WTC11 (cell line): Measurements from ENCODE around the gene ETV3. TPM values are rescaled to one million over a fixed set of nuclear protein-coding genes. Genes with fewer than 3 reads are reported as not detected.

ENCODE experiments used
- ELF4 ChIP-seq: sonication (generic); formaldehyde crosslinking; IDR thresholded peaks from 2 replicates; pipeline ENCODE4 v1.8.1; 2022; ENCODE audit warnings: low read depth, mild to moderate bottlenecking, moderate library complexity, missing genetic modification reagents
- FOXP1 ChIP-seq: sonication (generic); formaldehyde crosslinking; IDR thresholded peaks from 2 replicates; pipeline ENCODE4 v1.8.0; 2022; ENCODE audit warnings: missing genetic modification reagents, mild to moderate bottlenecking, moderate library complexity, borderline replicate concordance
- KAT7 ChIP-seq: sonication (generic); formaldehyde crosslinking; IDR thresholded peaks from 2 replicates; pipeline ENCODE4 v1.8.1; 2023; ENCODE audit warnings: missing genetic modification reagents, mild to moderate bottlenecking, borderline replicate concordance
- MYBL2 ChIP-seq: sonication (generic); formaldehyde crosslinking; IDR thresholded peaks from 2 replicates; pipeline ENCODE4 v1.8.1; 2023; ENCODE audit warnings: mild to moderate bottlenecking, moderate library complexity, missing genetic modification reagents
- NFATC4 ChIP-seq: fragments of 250-450 bp; sonication (Bioruptor Pico); IDR thresholded peaks from 2 replicates; pipeline ENCODE4 v1.9.0; 2021; ENCODE audit warnings: mild to moderate bottlenecking
- NR2C2 ChIP-seq: sonication (generic); formaldehyde crosslinking; IDR thresholded peaks from 2 replicates; pipeline ENCODE4 v1.8.0; 2022; ENCODE audit warnings: mild to moderate bottlenecking, missing genetic modification reagents
- OVOL2 ChIP-seq: fragments of 250-450 bp; sonication (Bioruptor Pico); IDR thresholded peaks from 2 replicates; pipeline ENCODE4 v1.9.0; 2021; ENCODE audit warnings: mild to moderate bottlenecking, borderline replicate concordance
- TCF7 ChIP-seq: sonication (generic); formaldehyde crosslinking; IDR thresholded peaks from 2 replicates; pipeline ENCODE4 v1.8.0; 2022; ENCODE audit warnings: mild to moderate bottlenecking, low read depth, missing genetic modification reagents, moderate library complexity
- TEAD1 ChIP-seq: sonication (generic); formaldehyde crosslinking; IDR thresholded peaks from 2 replicates; pipeline ENCODE4 v1.8.0; 2022; ENCODE audit warnings: mild to moderate bottlenecking, missing genetic modification reagents
- TP53 ChIP-seq: sonication (generic); formaldehyde crosslinking; IDR thresholded peaks from 2 replicates; pipeline ENCODE4 v1.8.1; 2023; ENCODE audit warnings: mild to moderate bottlenecking, missing genetic modification reagents
- USF2 ChIP-seq: sonication (generic); formaldehyde crosslinking; IDR thresholded peaks from 2 replicates; pipeline ENCODE4 v1.8.1; 2023; ENCODE audit warnings: mild to moderate bottlenecking, missing genetic modification reagents, moderate library complexity
- ZMAT4 ChIP-seq: fragments of 250-450 bp; sonication (Bioruptor Pico); IDR thresholded peaks from 2 replicates; pipeline ENCODE4 v1.9.0; 2021; ENCODE audit warnings: mild to moderate bottlenecking
- ZNF121 ChIP-seq: sonication (generic); formaldehyde crosslinking; IDR thresholded peaks from 2 replicates; pipeline ENCODE4 v1.8.0; 2023; ENCODE audit warnings: missing genetic modification reagents
- ZNF138 ChIP-seq: sonication (generic); formaldehyde crosslinking; conservative IDR thresholded peaks from 2 replicates; pipeline ENCODE4 v1.8.1; 2022; ENCODE audit warnings: mild to moderate bottlenecking, moderate library complexity, missing genetic modification reagents
- ZNF219 ChIP-seq: sonication (generic); formaldehyde crosslinking; IDR thresholded peaks from 2 replicates; pipeline ENCODE4 v1.8.0; 2023; ENCODE audit warnings: missing genetic modification reagents, mild to moderate bottlenecking, borderline replicate concordance
- ZNF396 ChIP-seq: fragments of 250-450 bp; sonication (Bioruptor Pico); IDR thresholded peaks from 2 replicates; pipeline ENCODE4 v1.8.0; 2021; ENCODE audit warnings: mild to moderate bottlenecking, moderate library complexity, borderline replicate concordance
- total RNA-seq: library from RNA; stranded (reverse); gene quantifications from 3 replicates; pipeline ENCODE4 v1.2.3, GENCODE V29; 2021
- TF ChIP-seq, protein P1 (sequence below): fragments of 250-450 bp; sonication (Bioruptor Pico); IDR thresholded peaks from 2 replicates; pipeline ENCODE4 v1.9.0; 2021; ENCODE audit warnings: mild to moderate bottlenecking
- TF ChIP-seq, protein P2 (sequence below): sonication (generic); formaldehyde crosslinking; IDR thresholded peaks from 2 replicates; pipeline ENCODE4 v1.8.0; 2022; ENCODE audit warnings: mild to moderate bottlenecking, missing genetic modification reagents
- TF ChIP-seq, protein P3 (sequence below): fragments of 250-450 bp; sonication (Bioruptor Pico); IDR thresholded peaks from 2 replicates; pipeline ENCODE4 v1.9.0; 2021; ENCODE audit warnings: mild to moderate bottlenecking, borderline replicate concordance
- TF ChIP-seq, protein P4 (sequence below): sonication (generic); formaldehyde crosslinking; conservative IDR thresholded peaks from 2 replicates; pipeline ENCODE4 v1.8.1; 2023; ENCODE audit warnings: mild to moderate bottlenecking, low read depth, missing genetic modification reagents, moderate library complexity
- TF ChIP-seq, protein P5 (sequence below): sonication (generic); formaldehyde crosslinking; IDR thresholded peaks from 2 replicates; pipeline ENCODE4 v1.8.0; 2023; ENCODE audit warnings: missing genetic modification reagents, mild to moderate bottlenecking, borderline replicate concordance

Gene ETV3
- total RNA-seq, 1 experiment from 2014 or later: 26.0 TPM

GRCh38 chr1:157138220-157139051 lies at the start of gene ETV3 (continued):
- TF ChIP-seq, protein P1, sequence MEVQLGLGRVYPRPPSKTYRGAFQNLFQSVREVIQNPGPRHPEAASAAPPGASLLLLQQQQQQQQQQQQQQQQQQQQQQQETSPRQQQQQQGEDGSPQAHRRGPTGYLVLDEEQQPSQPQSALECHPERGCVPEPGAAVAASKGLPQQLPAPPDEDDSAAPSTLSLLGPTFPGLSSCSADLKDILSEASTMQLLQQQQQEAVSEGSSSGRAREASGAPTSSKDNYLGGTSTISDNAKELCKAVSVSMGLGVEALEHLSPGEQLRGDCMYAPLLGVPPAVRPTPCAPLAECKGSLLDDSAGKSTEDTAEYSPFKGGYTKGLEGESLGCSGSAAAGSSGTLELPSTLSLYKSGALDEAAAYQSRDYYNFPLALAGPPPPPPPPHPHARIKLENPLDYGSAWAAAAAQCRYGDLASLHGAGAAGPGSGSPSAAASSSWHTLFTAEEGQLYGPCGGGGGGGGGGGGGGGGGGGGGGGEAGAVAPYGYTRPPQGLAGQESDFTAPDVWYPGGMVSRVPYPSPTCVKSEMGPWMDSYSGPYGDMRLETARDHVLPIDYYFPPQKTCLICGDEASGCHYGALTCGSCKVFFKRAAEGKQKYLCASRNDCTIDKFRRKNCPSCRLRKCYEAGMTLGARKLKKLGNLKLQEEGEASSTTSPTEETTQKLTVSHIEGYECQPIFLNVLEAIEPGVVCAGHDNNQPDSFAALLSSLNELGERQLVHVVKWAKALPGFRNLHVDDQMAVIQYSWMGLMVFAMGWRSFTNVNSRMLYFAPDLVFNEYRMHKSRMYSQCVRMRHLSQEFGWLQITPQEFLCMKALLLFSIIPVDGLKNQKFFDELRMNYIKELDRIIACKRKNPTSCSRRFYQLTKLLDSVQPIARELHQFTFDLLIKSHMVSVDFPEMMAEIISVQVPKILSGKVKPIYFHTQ (CRISPR knock-in tag): no peak
- TF ChIP-seq ZNF219 (CRISPR knock-in tag) (no peak), ELF4 (CRISPR knock-in tag) (no peak), FOXP1 (peak; percentile 80; the same call in 1 of the 2 replicates), ZNF121 (CRISPR knock-in tag) (no peak), ZNF396 (CRISPR knock-in tag) (no peak), NR2C2 (CRISPR knock-in tag) (no peak; the same call in 1 of the 2 replicates), USF2 (CRISPR knock-in tag) (peak; percentile 57), TCF7 (CRISPR knock-in tag) (no peak), ZNF138 (no peak), KAT7 (CRISPR knock-in tag) (0 out of 2 replicates have a peak, but pooled peaks have one; percentile 6), ZMAT4 (CRISPR knock-in tag) (no peak), OVOL2 (CRISPR knock-in tag) (no peak), MYBL2 (CRISPR knock-in tag) (no peak; the same call in 1 of the 2 replicates), TP53 (CRISPR knock-in tag) (no peak), TEAD1 (CRISPR knock-in tag) (peak; percentile 70), NFATC4 (CRISPR knock-in tag) (no peak)
- TF ChIP-seq, protein P2, sequence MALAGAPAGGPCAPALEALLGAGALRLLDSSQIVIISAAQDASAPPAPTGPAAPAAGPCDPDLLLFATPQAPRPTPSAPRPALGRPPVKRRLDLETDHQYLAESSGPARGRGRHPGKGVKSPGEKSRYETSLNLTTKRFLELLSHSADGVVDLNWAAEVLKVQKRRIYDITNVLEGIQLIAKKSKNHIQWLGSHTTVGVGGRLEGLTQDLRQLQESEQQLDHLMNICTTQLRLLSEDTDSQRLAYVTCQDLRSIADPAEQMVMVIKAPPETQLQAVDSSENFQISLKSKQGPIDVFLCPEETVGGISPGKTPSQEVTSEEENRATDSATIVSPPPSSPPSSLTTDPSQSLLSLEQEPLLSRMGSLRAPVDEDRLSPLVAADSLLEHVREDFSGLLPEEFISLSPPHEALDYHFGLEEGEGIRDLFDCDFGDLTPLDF (CRISPR knock-in tag): no peak
- TF ChIP-seq, protein P3, sequence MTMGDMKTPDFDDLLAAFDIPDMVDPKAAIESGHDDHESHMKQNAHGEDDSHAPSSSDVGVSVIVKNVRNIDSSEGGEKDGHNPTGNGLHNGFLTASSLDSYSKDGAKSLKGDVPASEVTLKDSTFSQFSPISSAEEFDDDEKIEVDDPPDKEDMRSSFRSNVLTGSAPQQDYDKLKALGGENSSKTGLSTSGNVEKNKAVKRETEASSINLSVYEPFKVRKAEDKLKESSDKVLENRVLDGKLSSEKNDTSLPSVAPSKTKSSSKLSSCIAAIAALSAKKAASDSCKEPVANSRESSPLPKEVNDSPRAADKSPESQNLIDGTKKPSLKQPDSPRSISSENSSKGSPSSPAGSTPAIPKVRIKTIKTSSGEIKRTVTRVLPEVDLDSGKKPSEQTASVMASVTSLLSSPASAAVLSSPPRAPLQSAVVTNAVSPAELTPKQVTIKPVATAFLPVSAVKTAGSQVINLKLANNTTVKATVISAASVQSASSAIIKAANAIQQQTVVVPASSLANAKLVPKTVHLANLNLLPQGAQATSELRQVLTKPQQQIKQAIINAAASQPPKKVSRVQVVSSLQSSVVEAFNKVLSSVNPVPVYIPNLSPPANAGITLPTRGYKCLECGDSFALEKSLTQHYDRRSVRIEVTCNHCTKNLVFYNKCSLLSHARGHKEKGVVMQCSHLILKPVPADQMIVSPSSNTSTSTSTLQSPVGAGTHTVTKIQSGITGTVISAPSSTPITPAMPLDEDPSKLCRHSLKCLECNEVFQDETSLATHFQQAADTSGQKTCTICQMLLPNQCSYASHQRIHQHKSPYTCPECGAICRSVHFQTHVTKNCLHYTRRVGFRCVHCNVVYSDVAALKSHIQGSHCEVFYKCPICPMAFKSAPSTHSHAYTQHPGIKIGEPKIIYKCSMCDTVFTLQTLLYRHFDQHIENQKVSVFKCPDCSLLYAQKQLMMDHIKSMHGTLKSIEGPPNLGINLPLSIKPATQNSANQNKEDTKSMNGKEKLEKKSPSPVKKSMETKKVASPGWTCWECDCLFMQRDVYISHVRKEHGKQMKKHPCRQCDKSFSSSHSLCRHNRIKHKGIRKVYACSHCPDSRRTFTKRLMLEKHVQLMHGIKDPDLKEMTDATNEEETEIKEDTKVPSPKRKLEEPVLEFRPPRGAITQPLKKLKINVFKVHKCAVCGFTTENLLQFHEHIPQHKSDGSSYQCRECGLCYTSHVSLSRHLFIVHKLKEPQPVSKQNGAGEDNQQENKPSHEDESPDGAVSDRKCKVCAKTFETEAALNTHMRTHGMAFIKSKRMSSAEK: no peak
- TF ChIP-seq, protein P4, sequence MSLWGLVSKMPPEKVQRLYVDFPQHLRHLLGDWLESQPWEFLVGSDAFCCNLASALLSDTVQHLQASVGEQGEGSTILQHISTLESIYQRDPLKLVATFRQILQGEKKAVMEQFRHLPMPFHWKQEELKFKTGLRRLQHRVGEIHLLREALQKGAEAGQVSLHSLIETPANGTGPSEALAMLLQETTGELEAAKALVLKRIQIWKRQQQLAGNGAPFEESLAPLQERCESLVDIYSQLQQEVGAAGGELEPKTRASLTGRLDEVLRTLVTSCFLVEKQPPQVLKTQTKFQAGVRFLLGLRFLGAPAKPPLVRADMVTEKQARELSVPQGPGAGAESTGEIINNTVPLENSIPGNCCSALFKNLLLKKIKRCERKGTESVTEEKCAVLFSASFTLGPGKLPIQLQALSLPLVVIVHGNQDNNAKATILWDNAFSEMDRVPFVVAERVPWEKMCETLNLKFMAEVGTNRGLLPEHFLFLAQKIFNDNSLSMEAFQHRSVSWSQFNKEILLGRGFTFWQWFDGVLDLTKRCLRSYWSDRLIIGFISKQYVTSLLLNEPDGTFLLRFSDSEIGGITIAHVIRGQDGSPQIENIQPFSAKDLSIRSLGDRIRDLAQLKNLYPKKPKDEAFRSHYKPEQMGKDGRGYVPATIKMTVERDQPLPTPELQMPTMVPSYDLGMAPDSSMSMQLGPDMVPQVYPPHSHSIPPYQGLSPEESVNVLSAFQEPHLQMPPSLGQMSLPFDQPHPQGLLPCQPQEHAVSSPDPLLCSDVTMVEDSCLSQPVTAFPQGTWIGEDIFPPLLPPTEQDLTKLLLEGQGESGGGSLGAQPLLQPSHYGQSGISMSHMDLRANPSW (CRISPR knock-in tag): 0 out of 2 replicates have a peak, but pooled peaks have one; percentile 30
- TF ChIP-seq, protein P5, sequence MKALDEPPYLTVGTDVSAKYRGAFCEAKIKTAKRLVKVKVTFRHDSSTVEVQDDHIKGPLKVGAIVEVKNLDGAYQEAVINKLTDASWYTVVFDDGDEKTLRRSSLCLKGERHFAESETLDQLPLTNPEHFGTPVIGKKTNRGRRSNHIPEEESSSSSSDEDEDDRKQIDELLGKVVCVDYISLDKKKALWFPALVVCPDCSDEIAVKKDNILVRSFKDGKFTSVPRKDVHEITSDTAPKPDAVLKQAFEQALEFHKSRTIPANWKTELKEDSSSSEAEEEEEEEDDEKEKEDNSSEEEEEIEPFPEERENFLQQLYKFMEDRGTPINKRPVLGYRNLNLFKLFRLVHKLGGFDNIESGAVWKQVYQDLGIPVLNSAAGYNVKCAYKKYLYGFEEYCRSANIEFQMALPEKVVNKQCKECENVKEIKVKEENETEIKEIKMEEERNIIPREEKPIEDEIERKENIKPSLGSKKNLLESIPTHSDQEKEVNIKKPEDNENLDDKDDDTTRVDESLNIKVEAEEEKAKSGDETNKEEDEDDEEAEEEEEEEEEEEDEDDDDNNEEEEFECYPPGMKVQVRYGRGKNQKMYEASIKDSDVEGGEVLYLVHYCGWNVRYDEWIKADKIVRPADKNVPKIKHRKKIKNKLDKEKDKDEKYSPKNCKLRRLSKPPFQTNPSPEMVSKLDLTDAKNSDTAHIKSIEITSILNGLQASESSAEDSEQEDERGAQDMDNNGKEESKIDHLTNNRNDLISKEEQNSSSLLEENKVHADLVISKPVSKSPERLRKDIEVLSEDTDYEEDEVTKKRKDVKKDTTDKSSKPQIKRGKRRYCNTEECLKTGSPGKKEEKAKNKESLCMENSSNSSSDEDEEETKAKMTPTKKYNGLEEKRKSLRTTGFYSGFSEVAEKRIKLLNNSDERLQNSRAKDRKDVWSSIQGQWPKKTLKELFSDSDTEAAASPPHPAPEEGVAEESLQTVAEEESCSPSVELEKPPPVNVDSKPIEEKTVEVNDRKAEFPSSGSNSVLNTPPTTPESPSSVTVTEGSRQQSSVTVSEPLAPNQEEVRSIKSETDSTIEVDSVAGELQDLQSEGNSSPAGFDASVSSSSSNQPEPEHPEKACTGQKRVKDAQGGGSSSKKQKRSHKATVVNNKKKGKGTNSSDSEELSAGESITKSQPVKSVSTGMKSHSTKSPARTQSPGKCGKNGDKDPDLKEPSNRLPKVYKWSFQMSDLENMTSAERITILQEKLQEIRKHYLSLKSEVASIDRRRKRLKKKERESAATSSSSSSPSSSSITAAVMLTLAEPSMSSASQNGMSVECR (CRISPR knock-in tag): peak; percentile 74; the same call in 1 of the 2 replicates
